Measurements from ENCODE around the gene HYAL3. TPM values are rescaled to one million over a fixed set of nuclear protein-coding genes. Genes with fewer than 3 reads are reported as not detected.

The HYAL3 gene
- total RNA-seq, 1 experiment from 2014 or later: 10.3 TPM

DNA sequence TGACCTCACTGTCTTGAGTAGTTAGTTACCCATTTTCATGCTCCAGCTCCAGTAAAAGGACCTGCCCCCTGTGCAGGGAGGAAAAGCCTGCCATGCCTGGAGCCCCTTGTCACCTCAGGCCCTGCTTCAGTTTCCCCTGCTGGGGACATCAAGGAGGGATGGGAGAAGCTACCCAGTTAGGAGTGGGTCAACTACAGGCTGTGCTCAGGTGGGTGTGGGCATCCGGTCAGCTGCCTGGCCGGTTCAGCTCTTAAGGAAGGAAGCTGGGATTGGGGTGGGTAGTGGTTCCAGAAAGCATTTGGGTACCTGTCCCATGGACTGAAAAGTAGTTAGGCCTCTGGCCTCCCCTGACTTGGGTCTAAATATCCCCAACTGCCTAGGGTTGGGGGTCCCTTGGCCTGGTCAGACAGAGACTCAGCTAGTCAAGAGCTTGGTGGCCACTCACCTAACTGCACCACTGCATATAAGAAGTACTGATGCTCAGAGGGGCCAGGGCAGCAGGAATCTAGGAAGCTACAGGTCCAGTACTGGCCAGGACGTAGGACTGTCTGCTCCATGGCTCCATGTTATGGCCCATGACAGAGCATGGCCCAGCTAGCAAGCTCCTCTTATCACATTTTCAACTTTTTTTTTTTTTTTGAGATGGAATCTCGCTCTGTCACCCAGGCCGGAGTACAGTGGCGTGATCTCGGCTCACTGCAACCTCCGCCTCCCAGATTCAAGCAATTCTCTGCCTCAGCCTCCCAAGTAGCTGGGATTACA lies 19.8 kb downstream of the HYAL3 start:
- Histone ChIP-seq H3K4me2 (ENCODE audit: low read length) (no peak overlapping the region), H3K9me2 (ENCODE audit: insufficient read depth) (no peaks in the 10 kb centered on the region), H4K20me1 (ENCODE audit: insufficient read depth) (no peaks in the 10 kb centered on the region), H3K79me2 (ENCODE audit: insufficient read depth, low read length) (no peaks in the 10 kb centered on the region), H3K9me3 (ENCODE audit: control insufficient read depth in 1 of 2, insufficient read depth in 1 of 2, low read depth in 1 of 2, low read length in 2 of 2) (no peaks in the 10 kb centered on the region), H2AFZ (ENCODE audit: low read depth, low read length, poor library complexity, severe bottlenecking) (no peak overlapping the region), H3K27me3 (ENCODE audit: insufficient read depth, low read length) (no peaks in the 10 kb centered on the region), H3K36me3 (ENCODE audit: control insufficient read depth in 1 of 2, insufficient read depth in 2 of 2, low read length in 2 of 2) (no peaks in the 10 kb centered on the region), H3K4me3 (replicated peaks in 1 of 2; ENCODE audit: low read depth in 1 of 2, low read length in 2 of 2) (no peak overlapping the region), H3K27ac (ENCODE audit: low read depth, low read length) (no peak overlapping the region), H3K4me1 (ENCODE audit: control insufficient read depth in 1 of 2, insufficient read depth in 2 of 2, low read length in 2 of 2) (peaks cover 2 to 4% of the 10 kb centered on the region in 2 experiments; a peak in 3 of 4 replicates), H3K9ac (ENCODE audit: low read length) (no peak overlapping the region)
- ChIA-PET POLR2A (interaction anchor here (0.7 to 1.9 kb wide), 2 partner anchors 15 to 37 kb away, joined by 3 to 4 read pairs; no protein-coding TSS in a partner anchor), RAD21 (ENCODE audit: low non-redundant PET in 1 of 2, low total read pairs in 2 of 2, uncharacterized antibody in 2 of 2, unreplicated experiment in 2 of 2) (interaction anchor here in 1 of 2 experiments (1.2 kb wide), 1 partner anchor 33 kb away, joined by 3 read pairs; no protein-coding TSS in a partner anchor), CTCF (interaction anchor here (0.9 to 1.3 kb wide), 2 partner anchors 45 to 53 kb away, joined by 3 read pairs; no protein-coding TSS in a partner anchor)
- DNase-seq (ENCODE audit: low read depth, low spot score) (no peak), ATAC-seq (no peak)
- intact Hi-C loops (cut with micrococcal nuclease): no loop called here
- TF ChIP-seq ZFX (IDR thresholded peaks at IDR 0.05) (no peak), EZH2 (IDR thresholded peaks at IDR 0.05) (no peak)
- no TSS peak for BruUV-seq (replicated peaks)

DNA sequence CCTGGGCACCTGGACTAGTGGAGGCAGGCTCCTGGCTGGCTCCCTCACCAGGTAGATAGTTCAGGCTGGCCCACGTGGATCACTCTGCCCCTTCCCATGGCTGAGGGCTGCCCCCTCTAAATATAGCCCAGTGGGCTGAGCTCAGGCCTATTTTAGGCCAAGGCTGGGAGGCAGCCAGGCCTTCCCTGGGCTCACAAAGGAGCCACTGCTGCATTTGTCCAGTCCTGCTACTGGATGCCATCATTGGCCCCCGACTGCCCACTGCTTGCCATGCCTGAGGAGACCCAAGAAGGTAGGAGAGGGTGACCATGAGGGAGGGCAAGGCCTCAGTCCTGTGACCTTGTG lies 20.4 kb downstream of the HYAL3 start, which contains the start of gene LSMEM2:
LSMEM2 (plus strand) TSS at position 208 of the 345 bp plus-strand sequence; CDS start at position 235, 27 bp downstream.
- POLR2A ChIA-PET: interaction anchor here (1.7 to 1.9 kb wide), 2 partner anchors 14 to 15 kb away, joined by 4 read pairs; no protein-coding TSS in a partner anchor
- no peaks in the 10 kb centered on the region for H4K20me1 ChIP-seq (ENCODE audit: insufficient read depth)

More for the DNA sequence above, 20.4 kb downstream of the HYAL3 start, which contains the start of gene LSMEM2:
- H3K27ac ChIP-seq (ENCODE audit: low read depth, low read length): no peak within 1 kb of the TSS
- no peak within 1 kb of the TSS for H2AFZ ChIP-seq (ENCODE audit: low read depth, low read length, poor library complexity, severe bottlenecking)
- ChIA-PET CTCF (interaction anchor here (0.9 to 1.3 kb wide), 2 partner anchors 45 to 52 kb away, joined by 3 read pairs; no protein-coding TSS in a partner anchor), RAD21 (ENCODE audit: low non-redundant PET in 1 of 2, low total read pairs in 2 of 2, uncharacterized antibody in 2 of 2, unreplicated experiment in 2 of 2) (interaction anchor here in 1 of 2 experiments (1.2 kb wide), 1 partner anchor 32 kb away, joined by 3 read pairs; no protein-coding TSS in a partner anchor)
- no peak within 1 kb of the TSS for H3K9ac ChIP-seq (ENCODE audit: low read length)
- H3K9me3 ChIP-seq (ENCODE audit: control insufficient read depth in 1 of 2, insufficient read depth in 1 of 2, low read depth in 1 of 2, low read length in 2 of 2): no peaks in the 10 kb centered on the region
- H3K4me3 ChIP-seq (replicated peaks in 1 of 2; ENCODE audit: low read depth in 1 of 2, low read length in 2 of 2): no peak within 1 kb of the TSS
- no TSS peak for BruUV-seq (replicated peaks)
- no peak within 1 kb of the TSS for H3K4me2 ChIP-seq (ENCODE audit: low read length)
- H3K36me3 ChIP-seq (ENCODE audit: control insufficient read depth in 1 of 2, insufficient read depth in 2 of 2, low read length in 2 of 2): no peaks in the 10 kb centered on the region
- H3K79me2 ChIP-seq (ENCODE audit: insufficient read depth, low read length): no peaks in the 10 kb centered on the region
- H3K4me1 ChIP-seq (ENCODE audit: control insufficient read depth in 1 of 2, insufficient read depth in 2 of 2, low read length in 2 of 2): peaks cover 7 to 10% of the 10 kb centered on the region in 2 experiments; a peak in 3 of 4 replicates
- intact Hi-C loops (cut with micrococcal nuclease): no loop called here
- ATAC-seq (no peak), DNase-seq (ENCODE audit: low read depth, low spot score) (no peak)
- H3K9me2 ChIP-seq (ENCODE audit: insufficient read depth): no peaks in the 10 kb centered on the region
- no peak for TF ChIP-seq ZNF274 (IDR thresholded peaks at IDR 0.05; ENCODE audit: low read depth, low read length)
- no peak for TF ChIP-seq JUND (IDR thresholded peaks at IDR 0.05)
- no peak for TF ChIP-seq TCF7L2 (IDR thresholded peaks at IDR 0.05; ENCODE audit: borderline replicate concordance, extremely low read depth, insufficient read depth, insufficient read length)
- TF ChIP-seq SIN3A (IDR thresholded peaks at IDR 0.05; ENCODE audit: low read depth): no peak
- no peak for TF ChIP-seq EZH2 (IDR thresholded peaks at IDR 0.05)
- no peak for TF ChIP-seq EGR1 (IDR thresholded peaks at IDR 0.05; ENCODE audit: low read depth)
- TF ChIP-seq POLR2A (IDR thresholded peaks at IDR 0.05; ENCODE audit: borderline replicate concordance, extremely low read depth, insufficient read depth, insufficient read length): no peak
- TF ChIP-seq ZFX (IDR thresholded peaks at IDR 0.05): no peak
- TF ChIP-seq CBX3 (IDR thresholded peaks at IDR 0.05; ENCODE audit: low read depth): no peak
- TF ChIP-seq, protein P1, sequence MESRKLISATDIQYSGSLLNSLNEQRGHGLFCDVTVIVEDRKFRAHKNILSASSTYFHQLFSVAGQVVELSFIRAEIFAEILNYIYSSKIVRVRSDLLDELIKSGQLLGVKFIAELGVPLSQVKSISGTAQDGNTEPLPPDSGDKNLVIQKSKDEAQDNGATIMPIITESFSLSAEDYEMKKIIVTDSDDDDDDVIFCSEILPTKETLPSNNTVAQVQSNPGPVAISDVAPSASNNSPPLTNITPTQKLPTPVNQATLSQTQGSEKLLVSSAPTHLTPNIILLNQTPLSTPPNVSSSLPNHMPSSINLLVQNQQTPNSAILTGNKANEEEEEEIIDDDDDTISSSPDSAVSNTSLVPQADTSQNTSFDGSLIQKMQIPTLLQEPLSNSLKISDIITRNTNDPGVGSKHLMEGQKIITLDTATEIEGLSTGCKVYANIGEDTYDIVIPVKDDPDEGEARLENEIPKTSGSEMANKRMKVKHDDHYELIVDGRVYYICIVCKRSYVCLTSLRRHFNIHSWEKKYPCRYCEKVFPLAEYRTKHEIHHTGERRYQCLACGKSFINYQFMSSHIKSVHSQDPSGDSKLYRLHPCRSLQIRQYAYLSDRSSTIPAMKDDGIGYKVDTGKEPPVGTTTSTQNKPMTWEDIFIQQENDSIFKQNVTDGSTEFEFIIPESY (IDR thresholded peaks at IDR 0.05; ENCODE audit: extremely low read depth, insufficient replicate concordance, low read length): no peak
- TF ChIP-seq FOSL1 (IDR thresholded peaks at IDR 0.05; ENCODE audit: low read depth): no peak
- TF ChIP-seq EZH2phosphoT487 (IDR thresholded peaks at IDR 0.05; ENCODE audit: borderline replicate concordance): no peak
- TF ChIP-seq, protein P2, sequence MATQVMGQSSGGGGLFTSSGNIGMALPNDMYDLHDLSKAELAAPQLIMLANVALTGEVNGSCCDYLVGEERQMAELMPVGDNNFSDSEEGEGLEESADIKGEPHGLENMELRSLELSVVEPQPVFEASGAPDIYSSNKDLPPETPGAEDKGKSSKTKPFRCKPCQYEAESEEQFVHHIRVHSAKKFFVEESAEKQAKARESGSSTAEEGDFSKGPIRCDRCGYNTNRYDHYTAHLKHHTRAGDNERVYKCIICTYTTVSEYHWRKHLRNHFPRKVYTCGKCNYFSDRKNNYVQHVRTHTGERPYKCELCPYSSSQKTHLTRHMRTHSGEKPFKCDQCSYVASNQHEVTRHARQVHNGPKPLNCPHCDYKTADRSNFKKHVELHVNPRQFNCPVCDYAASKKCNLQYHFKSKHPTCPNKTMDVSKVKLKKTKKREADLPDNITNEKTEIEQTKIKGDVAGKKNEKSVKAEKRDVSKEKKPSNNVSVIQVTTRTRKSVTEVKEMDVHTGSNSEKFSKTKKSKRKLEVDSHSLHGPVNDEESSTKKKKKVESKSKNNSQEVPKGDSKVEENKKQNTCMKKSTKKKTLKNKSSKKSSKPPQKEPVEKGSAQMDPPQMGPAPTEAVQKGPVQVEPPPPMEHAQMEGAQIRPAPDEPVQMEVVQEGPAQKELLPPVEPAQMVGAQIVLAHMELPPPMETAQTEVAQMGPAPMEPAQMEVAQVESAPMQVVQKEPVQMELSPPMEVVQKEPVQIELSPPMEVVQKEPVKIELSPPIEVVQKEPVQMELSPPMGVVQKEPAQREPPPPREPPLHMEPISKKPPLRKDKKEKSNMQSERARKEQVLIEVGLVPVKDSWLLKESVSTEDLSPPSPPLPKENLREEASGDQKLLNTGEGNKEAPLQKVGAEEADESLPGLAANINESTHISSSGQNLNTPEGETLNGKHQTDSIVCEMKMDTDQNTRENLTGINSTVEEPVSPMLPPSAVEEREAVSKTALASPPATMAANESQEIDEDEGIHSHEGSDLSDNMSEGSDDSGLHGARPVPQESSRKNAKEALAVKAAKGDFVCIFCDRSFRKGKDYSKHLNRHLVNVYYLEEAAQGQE (IDR thresholded peaks at IDR 0.05; ENCODE audit: low read depth): no peak
- no peaks in the 10 kb centered on the region for H3K27me3 ChIP-seq (ENCODE audit: insufficient read depth, low read length)

All from HCT116 (cell line).